COLO829 (cell line): ENCODE data around the gene C1orf50.
"Not testable (repeated sequence)": the region's sequence is repeated elsewhere in the genome, so short reads cannot be mapped to it uniquely, and the experiment has no call there.

Experiments
- DNase-seq: peaks from one replicate; pipeline ENCODE4 v3.0.0; 2012; ENCODE audit warnings: low spot score

C1orf50 gene

DNA sequence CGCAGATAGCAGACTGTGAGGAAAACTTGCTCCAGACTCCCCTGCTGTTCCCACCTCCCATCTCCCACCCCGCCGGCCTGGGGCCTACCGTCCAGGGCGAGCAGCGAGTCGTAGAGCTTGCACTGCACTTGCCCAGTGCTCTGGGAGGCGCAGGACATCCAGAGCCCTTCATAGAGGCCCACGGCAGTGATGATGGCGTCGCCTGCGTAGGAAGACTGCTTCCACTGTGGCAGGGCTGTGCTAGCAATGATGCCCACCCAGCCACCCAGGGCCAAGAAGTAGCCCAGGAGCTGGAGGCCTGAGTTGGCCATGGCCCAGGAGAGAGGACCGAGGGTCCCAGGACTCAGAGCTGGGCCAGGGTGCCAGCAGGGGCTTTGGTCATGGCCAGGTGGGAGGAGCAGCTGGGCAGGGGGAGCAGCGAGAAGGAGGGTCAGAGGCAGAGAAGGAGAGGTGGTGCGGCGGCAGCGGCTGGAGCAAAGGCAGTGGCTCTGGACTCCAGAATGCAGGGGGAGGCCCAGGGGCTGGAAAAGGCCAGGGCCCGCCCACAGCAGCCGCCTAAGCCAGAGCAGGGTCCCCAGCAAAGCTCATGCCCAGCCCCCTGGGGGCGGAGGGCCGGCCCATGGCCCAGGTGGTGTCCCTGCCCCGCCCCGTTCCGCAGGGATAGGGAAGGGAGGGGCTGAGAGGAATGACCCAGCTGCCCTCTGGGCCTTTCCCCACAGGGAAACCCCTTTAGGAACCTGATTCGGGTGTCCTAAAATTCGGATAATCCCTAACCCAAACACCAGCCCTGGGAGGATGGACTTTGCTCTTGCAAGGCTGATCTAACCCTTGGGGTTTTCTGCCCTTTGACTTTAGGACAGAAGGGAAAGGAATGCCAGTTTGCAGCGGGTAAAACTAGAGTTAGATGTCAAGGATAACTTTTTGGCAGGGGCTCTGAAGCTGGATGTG is 27.0 kb upstream of the C1orf50 start, which contains the start of gene CLDN19:
CLDN19 (minus strand) TSS at position 484 of the 948 bp plus-strand sequence; CDS start at position 311, 173 bp downstream.
- DNase-seq: no peak

DNA sequence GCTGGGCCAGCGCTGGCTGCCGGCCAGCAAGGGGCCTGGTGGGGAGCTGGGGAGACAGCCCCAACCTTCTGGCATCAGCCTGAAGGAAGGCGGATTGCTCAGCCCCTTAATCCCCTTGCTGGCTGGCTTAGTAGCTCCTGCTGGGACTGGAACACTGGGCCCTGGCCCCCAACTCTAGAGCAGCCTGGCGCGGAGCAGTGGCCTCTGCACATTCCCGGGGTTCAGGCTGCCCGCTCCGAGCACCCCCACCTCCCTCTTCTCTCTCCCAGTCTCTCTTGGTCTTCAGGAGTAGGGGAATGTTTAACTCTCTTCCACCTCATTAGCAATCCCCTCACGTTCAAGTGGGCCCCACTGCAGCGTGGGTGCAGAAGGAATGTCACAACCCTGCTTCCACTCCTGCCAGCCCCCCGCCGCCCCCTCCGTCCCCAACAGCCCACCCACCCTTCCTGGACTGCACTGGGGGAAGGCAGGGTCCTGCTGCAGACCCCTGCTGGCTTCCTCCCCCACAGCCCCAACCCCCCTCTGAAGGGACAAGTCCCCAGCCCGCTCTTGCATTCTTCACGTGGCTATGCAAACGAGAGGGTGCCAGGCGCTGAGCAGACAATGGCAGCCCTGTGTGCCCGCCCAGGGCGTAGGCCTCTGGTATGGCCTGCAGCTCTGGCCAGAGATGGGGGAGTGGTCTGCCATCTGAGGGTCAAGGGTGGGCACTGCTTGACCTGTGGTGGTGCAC is 26.0 kb upstream of the C1orf50 start:
- DNase-seq: no peak

DNA sequence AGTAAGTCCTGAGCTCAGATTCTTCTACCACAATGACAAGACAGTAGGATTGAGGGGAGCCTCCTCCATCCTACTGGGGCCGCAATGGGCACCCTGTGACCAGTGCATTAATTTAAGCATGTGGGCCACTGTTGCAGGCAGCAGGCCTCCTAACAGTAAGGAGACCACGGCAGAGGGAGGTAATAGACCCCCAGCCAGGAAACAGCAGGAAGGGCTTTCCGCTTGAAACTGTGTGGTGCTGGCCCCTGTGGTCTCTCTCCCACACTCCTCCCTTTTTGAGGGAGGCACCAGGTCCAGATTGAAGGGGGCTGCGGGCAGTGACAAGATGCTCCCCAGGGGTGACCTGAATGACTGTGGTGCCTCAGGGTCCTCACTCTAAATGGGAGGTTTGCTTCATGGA is 25.3 kb upstream of the C1orf50 start:
- DNase-seq: no peak

DNA sequence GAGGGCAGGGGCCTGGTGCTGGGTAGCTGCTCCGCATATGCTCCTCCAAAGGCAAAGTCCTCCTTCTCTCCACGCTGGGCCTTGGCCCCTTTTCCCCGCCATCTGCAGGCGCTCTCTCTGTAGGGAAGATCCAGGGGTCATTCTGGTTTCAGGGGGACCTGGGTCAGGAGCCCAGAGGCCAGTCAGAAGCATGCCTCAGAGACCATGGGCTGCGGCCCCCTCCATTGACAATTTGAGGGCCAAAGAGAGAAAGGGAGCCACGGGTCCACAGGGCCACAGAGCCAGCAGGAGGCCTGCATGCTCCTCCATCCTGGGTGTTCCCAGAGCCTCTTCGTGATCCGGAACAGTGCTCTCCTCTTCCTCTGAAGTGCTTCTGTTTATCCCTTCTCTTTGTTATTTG is 24.9 kb upstream of the C1orf50 start:
- no peak for DNase-seq

DNA sequence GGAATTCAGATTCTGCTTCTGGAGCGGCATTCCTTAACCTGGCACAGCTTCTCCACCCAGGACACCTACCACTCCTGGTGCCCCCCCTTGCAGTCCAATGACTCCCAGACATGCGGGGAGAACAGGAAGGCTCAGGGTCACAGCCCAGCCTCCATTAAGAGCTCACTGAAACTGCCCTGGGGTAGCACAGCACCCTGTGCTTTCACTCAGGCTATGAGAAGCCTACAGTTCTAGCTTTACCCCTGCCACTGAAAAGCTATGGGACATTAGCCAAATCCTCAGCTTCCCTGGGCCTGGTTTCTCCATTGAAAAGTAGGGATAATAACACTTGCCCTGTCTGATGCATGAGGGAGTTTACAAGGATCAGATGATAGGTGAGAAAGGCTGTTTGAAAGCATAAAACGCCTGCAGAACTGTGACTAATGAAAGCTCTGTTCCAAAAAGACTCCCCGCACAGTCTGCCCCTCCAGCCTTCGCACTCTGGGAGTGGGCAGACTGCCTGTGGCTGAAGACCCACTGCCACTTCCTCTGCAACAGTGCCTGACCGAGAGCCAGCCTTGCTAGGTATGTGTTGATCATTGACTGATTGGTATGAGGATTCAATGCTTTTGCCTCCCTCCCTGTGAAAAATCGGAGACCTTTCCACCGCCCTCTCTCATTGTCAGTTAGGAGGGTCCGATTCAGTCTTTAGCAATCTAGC is 24.3 kb upstream of the C1orf50 start:
- no peak for DNase-seq

DNA sequence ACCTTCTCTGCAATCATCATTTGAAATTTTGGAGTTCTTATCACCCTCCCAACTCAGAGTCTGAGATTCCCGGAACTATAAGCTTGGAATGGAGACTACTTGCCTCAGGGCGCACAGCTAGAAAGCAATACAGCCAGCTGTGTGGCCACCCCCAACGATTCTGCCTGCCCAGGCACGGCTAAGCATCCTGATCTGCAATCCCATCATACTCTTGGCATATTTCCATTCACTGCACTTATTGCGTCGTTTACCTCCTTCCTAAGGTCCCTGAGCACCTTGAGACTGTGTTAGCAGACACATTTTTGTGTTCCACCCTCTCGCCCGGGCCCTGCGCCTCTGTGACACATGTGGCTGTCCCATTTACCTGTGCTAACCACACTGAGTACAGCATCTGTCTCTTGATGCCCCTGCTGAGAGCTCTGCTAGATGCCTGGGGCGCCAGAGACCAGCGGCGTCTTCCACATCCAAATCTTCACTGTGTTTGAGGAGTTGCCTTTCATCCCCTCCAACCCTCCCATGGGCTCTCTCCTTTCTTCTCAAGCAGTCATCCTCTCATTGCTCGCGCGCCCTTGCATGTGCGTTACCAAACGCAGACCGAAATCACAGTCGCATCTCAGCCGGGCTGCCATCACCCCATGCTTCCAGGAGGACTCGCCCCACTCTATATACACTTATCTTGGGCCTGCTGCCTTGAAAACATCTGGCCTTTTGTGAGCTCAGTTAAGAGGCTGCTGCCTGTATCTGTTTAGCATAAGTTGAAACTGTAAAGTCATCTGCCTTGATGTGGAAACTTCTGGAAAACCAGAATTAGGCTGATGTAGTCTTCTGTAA is 23.5 kb upstream of the C1orf50 start:
- DNase-seq: no peak

DNA sequence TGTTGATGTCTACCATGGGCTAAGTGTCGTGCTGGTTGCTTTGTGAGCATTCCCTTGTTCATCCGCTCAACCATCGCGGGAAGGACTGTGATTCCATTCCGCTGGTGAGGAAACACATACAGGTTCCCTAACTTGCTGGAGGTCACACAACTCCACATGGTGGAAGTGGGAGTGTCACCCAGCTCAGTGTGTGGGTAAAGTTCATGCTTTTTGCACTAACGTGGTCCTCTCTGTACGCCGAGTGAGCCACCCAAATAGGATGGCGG is 23.0 kb upstream of the C1orf50 start:
- no peak for DNase-seq

DNA sequence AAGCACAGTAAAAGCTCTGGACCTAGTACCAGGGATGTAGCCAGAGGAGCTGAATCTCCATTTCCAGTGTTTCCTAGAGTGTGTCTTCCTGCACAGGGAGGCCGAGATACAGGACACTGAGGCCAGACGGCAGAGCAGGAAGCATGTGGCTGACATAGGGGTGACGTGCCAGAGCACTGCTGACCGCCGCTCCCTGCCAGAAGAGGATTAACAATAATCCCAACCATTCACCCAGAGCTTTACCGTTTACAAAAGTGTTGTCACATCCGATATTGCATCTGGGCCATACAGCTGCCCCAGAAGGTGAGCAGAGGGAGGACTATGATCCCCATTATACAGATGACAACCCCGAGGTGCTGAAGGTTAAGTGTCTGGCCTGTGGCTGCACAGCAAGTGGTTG is 21.2 kb upstream of the C1orf50 start:
- no peak for DNase-seq

DNA sequence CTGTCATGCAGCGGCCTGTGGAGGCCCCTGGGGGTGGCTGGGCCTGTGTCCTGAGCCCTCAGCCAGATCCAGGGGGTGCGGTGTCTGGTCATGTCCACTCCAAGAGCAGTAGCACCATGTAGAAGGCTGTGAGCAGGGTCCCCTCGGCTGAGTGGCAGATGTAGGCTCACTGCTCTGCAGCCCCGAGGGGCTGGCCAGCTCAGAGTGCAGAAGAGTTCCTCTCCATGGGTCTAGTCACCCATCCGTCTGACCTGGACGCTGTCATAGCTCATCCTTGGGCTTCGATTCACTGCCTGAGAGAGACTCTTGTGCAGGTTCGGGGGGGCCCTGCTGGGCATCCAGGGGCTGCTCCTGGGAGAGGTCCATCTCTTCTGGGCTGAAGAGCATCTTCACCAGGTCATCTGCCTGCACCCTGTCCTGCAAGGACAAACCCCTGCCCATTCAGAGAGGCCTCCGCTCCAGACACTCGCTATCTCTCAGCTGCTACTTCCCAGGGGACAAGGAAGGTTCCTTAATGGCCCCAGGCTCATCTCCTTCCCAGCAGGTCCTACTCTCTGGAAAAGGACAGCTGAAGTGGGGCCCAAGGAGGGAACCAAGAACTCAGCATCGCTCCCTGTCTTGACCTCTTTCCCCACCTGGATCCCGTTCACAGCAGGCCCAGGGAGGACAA is 20.5 kb upstream of the C1orf50 start:
- no peak for DNase-seq

DNA sequence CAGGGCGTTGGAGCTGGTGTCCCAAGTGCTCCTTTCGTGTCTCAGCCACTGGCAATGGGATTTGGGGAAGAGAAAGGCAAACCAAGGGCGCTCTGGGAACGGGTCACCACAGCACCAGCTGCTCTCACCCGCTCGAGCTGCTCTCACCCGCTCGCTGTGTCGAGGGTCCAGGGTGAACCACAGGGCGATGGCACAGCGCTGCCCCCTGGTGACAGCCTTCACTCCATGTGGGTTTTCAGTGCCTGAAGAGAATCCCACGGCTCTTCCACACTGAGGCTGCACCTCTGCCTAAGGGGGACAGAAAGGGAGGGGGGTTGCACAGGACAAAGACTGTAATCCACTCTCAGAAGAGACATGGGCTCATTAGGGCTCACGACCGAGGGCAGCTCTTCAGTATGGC is 19.9 kb upstream of the C1orf50 start:
- DNase-seq: no peak

DNA sequence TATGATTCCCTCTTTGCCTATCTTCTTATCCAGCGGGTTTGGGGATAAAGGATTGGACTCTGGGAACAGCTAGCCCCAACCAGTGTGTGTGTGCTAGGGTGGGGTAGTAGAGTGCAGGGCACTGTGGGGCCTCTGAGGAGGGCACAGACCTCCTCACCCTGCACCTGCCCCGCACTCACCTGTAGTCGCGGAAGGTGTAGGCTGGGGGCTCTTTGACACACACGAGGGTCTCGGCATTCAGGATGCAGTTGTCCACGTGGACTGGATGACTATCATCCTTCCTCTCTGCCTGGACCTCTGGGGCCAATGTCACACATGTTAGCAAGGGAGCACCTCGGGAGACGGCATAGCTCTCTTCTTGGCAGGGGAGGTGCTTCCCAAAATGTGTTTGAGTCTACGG is 19.0 kb upstream of the C1orf50 start:
- no peak for DNase-seq

DNA sequence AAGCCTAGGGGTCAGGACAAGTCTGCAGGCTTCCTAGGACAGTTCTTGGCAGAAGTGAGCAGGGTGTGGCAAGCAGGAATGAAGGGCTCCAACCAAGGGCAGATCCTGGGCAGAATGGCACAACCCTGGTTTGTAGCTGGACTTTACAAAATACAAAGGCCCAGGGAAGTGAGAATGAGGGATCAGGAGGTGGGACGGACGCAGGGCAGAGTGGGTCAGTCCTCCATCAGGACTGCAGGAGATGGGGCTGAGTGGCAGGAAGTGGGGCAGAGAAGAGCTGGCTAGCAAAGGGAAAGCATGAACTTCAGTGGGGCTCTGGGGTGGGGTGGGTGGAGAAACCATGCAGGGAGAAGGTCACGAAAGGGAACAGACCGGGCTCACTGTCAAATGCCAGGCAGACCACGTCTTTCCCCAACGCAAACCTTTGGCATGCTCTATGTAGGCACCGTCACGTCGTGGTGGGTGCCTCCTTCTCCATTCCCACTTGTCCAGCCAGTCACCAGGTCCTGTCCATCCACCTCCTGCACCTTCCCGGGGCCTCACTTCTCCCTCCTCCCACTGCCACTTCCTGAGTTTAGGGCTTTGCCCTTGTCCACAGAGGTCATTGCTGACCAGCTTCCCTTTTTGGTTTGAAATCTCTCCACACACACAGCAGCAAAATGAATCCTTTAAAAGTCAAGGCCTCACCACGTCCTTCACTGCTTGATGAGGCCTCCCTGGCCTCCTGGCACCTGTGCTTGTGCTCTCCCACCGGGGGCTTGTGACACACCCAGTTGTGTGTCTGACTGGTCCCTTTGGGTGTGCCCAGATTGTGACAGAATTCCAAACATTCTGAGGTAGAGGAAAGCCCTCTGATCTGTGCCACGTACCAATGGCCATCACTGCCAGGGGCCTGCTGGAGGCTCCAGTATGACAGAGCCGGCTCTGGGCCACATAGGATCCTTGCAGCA is 18.3 kb upstream of the C1orf50 start:
- DNase-seq: no peak

DNA sequence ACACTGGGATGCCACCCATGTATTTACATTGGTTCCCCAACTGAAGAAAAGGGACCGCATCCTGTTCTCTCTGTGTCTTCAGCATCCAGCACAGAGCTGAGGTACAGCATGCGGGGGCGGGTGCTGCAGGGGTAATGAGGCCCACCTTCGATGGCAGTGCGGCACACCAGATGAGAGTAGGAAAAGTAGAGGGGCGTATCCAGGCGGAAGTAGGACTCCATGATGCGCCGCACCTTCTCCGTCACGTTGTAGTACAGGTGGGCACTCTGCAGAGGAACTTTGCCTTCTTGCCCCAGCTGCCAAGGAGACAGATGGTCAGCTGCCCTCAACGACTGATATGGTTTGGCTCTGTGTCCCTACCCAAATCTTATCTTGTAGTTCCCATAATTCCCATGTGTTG is 17.0 kb upstream of the C1orf50 start:
- no peak for DNase-seq

DNA sequence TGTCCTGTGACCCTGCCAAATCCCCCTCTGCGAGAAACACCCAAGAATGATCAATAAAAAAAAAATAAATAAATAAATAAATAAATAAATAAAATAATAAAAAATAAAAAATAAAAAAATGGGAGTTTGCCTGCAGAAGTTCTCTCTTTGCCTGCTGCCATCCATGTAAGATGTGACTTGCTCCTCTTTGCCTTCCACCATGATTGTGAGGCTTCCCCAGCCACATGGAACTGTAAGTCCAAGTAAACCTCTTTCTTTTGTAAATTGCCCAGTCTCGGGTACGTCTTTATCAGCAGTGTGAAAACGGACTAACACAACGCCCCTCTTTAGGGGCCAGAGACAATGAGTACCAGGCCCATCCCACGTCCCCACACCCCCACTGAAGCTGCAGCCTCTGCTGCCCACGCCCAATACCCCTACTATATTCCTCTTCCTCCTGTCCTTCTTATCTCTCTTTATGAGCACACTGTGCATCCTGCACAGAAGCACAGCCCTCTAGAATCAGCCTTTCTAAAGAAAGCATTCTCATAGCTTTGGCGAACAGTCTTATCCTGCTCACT is 15.5 kb upstream of the C1orf50 start:
- not testable (repeated sequence) for DNase-seq

DNA sequence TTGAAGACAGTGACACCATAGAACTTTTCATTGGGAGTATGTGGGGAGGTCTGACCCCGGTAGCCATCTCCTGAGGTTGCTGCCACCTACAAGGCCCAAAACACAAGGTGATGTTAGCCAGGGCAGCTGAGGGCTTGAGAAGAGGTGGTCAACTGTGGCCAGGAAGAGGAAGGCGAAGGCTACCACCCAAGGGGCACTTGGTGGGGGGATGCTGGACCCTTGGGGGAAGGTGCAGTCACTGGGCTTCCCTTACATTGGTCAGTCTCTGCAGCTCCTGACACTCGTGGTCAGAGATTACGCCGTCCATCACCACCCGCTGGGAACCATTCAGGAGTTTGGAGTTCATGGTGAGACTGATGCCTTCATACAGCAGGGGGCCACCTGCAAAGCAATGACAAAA is 14.8 kb upstream of the C1orf50 start:
- DNase-seq: no peak

DNA sequence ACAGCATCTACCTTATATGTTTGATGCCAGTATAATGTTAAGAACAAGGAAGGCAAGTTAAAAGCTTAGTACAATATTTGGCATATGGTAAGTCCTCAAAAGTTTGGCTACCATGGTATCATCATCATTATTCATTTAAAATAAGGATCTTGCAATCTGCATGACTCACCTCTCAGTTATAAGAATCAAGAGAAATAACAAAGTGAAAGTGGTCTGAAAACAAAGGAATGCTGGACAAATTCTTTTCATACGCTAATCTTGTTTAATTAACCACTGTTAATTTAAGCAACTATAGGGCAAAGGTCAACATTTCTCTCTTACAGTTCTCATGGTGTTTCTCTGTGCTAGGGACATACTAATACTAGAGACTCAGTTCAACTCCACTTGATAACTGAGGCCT is 14.0 kb upstream of the C1orf50 start:
- no peak for DNase-seq

DNA sequence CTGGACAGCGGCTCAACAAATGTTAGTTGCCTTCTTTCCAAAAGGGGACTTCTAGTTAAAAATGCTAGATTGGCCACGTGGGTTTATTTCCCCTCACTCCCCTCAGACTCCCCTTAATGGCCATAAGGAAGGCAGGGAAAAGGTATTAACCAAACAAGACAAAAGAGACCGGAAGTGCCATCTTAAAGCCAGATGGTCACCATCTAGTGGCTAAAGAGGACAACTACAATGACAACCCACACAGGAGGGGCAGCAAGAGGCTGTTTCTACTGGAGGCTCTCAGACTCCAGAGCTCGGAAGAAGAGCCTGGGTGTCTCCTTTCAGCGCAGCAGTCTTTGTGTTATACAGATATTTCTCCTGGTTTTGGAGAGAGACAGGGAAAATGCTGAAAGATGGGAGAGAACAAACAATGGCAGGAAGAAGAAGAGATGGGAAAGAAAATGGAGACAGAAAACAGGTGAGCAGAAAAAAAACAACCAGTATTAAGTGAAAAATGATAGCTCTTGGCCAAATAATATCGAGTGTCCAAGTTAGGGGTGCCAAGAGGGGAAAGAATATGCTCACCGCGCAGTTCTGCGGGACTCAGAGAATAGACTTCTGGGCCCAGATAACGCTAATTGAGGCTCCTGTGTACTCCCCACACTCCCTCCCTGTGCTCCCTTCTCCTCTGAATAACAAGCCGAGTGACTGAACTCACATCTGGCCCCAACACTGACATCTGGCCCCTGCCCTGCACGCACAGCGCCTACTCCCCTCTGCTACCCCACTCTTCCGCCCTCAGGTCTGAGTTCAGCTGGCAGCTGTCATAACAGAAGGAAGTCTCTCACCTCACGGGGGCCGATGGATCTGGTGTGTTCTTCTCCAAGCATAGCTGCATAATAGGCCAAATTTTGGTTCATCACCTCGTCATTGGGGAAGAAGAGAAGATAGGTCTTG is 9.8 kb upstream of the C1orf50 start:
- peak; percentile 44 for DNase-seq

DNA sequence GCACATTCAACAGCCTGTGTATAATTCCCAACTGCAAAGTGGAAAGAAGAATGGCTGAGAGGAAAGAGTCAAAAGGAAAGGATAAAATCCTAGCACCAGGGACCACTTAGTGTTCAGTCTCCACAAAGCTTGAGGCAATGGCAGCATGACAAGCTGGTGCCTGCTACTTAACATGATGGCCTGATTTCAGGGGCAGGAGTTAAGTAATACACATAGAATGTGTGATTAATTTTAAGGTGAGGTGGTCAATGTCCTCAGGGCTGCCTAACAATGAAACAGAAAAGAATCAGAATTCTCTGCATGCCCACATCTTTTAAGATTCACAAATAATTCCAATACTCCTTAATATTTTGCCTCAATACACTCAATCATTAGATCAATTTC is 9.2 kb upstream of the C1orf50 start:
- DNase-seq: no peak

DNA sequence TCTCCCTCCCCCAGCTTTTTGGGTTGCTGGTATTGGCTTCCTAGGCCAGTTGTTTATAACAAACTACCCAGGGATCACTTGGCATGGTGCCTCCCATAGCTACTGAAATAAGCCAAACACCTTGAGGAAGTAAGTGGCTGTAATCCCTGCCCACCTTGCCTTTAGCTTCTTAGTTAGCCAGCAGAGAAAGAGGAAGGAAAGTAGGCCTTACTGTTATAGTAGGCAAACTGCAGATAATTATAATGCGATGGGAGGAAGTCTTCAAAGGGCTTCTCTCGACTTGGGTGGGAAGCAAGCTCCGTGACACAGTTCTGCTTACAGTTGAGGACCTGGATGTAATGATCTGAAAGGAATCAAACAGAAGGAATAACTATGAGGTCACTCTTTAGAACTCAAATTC is 8.4 kb upstream of the C1orf50 start:
- no peak for DNase-seq
